PC-3 (cell line): ENCODE measurements around the gene FGGY. TPM values are rescaled to one million over a fixed set of nuclear protein-coding genes. Genes with fewer than 3 reads are reported as not detected.

Source experiments
- ATAC-seq: fragments of 200-7000 bp; cut with Tn5 transposase; 2 replicates; pipeline ENCODE4 v1.9.1; 2020; ENCODE audit warnings: mild to moderate bottlenecking, moderate library complexity
- BruUV-seq: library from RNA; stranded (reverse); fragments of 400-500 nt; replicated peaks from 2 replicates; lab custom pipeline; 2021; lab: Mats Ljungman, UMichigan
- CTCF ChIA-PET: fragments of 300-600 bp; sonication (Branson Sonifier 250); formaldehyde crosslinking; loops from one replicate; lab custom pipeline; 2022; ENCODE audit warnings: antibody characterized with exemption; lab: Charles Lee
- POLR2A ChIA-PET: fragments of 300-600 bp; sonication (Branson Sonifier 250); formaldehyde crosslinking; loops from one replicate; lab custom pipeline; 2022; ENCODE audit warnings: antibody characterized with exemption; ENCODE audit not compliant: unreplicated experiment; lab: Charles Lee
- DNase-seq: peaks from one replicate; pipeline ENCODE4 v3.0.0-alpha.2; 2015
- H2AFZ ChIP-seq: fragments of 300-600 bp; sonication (generic); 2 replicates; pipeline ENCODE4 v1.6.0; 2016; ENCODE audit warnings: antibody characterized with exemption, low read length
- H3F3A ChIP-seq: fragments of 300-600 bp; sonication (generic); one replicate; pipeline ENCODE4 v1.6.0; 2017; ENCODE audit warnings: antibody characterized with exemption, low read length, control low read depth, mild to moderate bottlenecking; ENCODE audit not compliant: unreplicated experiment
- H3K27ac ChIP-seq: fragments of 300-600 bp; sonication (generic); 2 replicates; pipeline ENCODE4 v1.5.1; 2016; ENCODE audit warnings: mild to moderate bottlenecking, low read length
- H3K27me3 ChIP-seq: fragments of 300-600 bp; sonication (generic); 2 replicates; pipeline ENCODE4 v1.6.1; 2016; ENCODE audit warnings: low read length, mixed read lengths
- H3K36me3 ChIP-seq: fragments of 300-600 bp; sonication (generic); 2 replicates; pipeline ENCODE4 v1.6.1; 2016; ENCODE audit warnings: low read depth, mixed run types, low read length, mixed read lengths
- H3K4me1 ChIP-seq: fragments of 300-600 bp; sonication (generic); 2 replicates; pipeline ENCODE4 v1.5.1; 2016; ENCODE audit warnings: low read length; ENCODE audit not compliant: insufficient read depth
- H3K4me2 ChIP-seq: fragments of 300-600 bp; sonication (generic); 2 replicates; pipeline ENCODE4 v1.6.0; 2016; ENCODE audit warnings: low read length
- H3K4me3 ChIP-seq: fragments of 300-600 bp; sonication (generic); 2 replicates; pipeline ENCODE4 v1.5.1; 2016; ENCODE audit warnings: mild to moderate bottlenecking, low read length, mixed read lengths
- H3K79me2 ChIP-seq: fragments of 300-600 bp; sonication (generic); 2 replicates; pipeline ENCODE4 v1.6.1; 2017; ENCODE audit warnings: low read length, mixed read lengths
- H3K9ac ChIP-seq: fragments of 300-600 bp; sonication (generic); 2 replicates; pipeline ENCODE4 v1.6.0; 2016; ENCODE audit warnings: mild to moderate bottlenecking, low read length
- H3K9me2 ChIP-seq: fragments of 300-600 bp; sonication (generic); replicated peaks from 2 replicates; pipeline ENCODE4 v1.6.1; 2016; ENCODE audit warnings: mixed run types, low read length, mixed read lengths
- H3K9me3 ChIP-seq: fragments of 300-600 bp; sonication (generic); 2 replicates; pipeline ENCODE4 v1.6.1; 2016; ENCODE audit warnings: low read length, mixed read lengths
- H4K20me1 ChIP-seq: fragments of 300-600 bp; sonication (generic); 2 replicates; pipeline ENCODE4 v1.6.1; 2016; ENCODE audit warnings: low read length, mixed read lengths
- CTCF ChIP-seq: fragments of 300-600 bp; sonication (generic); conservative IDR thresholded peaks from 2 replicates; pipeline ENCODE4 v1.5.1; 2017; ENCODE audit warnings: antibody characterized with exemption, low read depth, mild to moderate bottlenecking, low read length
- EZH2 ChIP-seq: fragments of 300-600 bp; sonication (generic); IDR thresholded peaks from one replicate; pipeline ENCODE4 v1.6.1; 2017; ENCODE audit warnings: antibody characterized with exemption, mild to moderate bottlenecking, low read length; ENCODE audit not compliant: unreplicated experiment
- EZH2phosphoT487 ChIP-seq: fragments of 300-600 bp; sonication (generic); IDR thresholded peaks from 2 replicates; pipeline ENCODE4 v1.6.1; 2018; ENCODE audit warnings: mild to moderate bottlenecking, antibody characterized with exemption, low read length, borderline replicate concordance
- intact Hi-C: fragments of 100-400 bp; cut with micrococcal nuclease; formaldehyde crosslinking; loops from 2 replicates; pipeline ENCODE4 v1.9.0; 2023
- total RNA-seq: library from RNA; depleted of rRNA; stranded (reverse); fragments of >200 nt; gene quantifications from 2 replicates; pipeline ENCODE4 v1.2.3, GENCODE V29; 2014

Gene FGGY
- total RNA-seq, 1 experiment from 2014 or later: 7.4 TPM

GRCh38 chr1:59703918-59704378 is 407.1 kb downstream of the FGGY start:
- H3K9me3 ChIP-seq: no peaks in the 10 kb centered on the region
- no peaks in the 10 kb centered on the region for H3K9me2 ChIP-seq
- H3K27ac ChIP-seq: no peak overlapping the region
- H3K79me2 ChIP-seq: no peaks in the 10 kb centered on the region
- H3K27me3 ChIP-seq: no peaks in the 10 kb centered on the region
- H3K4me1 ChIP-seq: peaks cover 13% of the 10 kb centered on the region
- no TSS peak for BruUV-seq
- H4K20me1 ChIP-seq: no peaks in the 10 kb centered on the region
- TF ChIP-seq EZH2phosphoT487 (no peak), CTCF (no peak), EZH2 (no peak)
- POLR2A ChIA-PET: no interaction called here
- no peaks in the 10 kb centered on the region for H3F3A ChIP-seq
- no peaks in the 10 kb centered on the region for H3K36me3 ChIP-seq
- H3K4me2 ChIP-seq: no peak overlapping the region
- H3K4me3 ChIP-seq: no peak overlapping the region
- intact Hi-C loops: no loop called here
- no peak overlapping the region for H3K9ac ChIP-seq
- CTCF ChIA-PET: no interaction called here
- ATAC-seq (no peak), DNase-seq (no peak)
- no peak overlapping the region for H2AFZ ChIP-seq

- CTCF ChIA-PET: no interaction called here
These were observed 407.8 kb downstream of the FGGY start for GRCh38 chr1:59704716-59705115.

More at GRCh38 chr1:59704716-59705115, 407.8 kb downstream of the FGGY start:
- TF ChIP-seq EZH2 (no peak), CTCF (no peak), EZH2phosphoT487 (no peak)
- H3K9me3 ChIP-seq: no peaks in the 10 kb centered on the region
- H3K36me3 ChIP-seq: no peaks in the 10 kb centered on the region
- H3K9me2 ChIP-seq: no peaks in the 10 kb centered on the region
- no peaks in the 10 kb centered on the region for H4K20me1 ChIP-seq
- H3K9ac ChIP-seq: no peak overlapping the region
- POLR2A ChIA-PET: no interaction called here
- no peak for DNase-seq
- H3K4me1 ChIP-seq: peaks cover 13% of the 10 kb centered on the region
- H3K4me2 ChIP-seq: no peak overlapping the region
- H3K4me3 ChIP-seq: no peak overlapping the region
- intact Hi-C loops: no loop called here
- BruUV-seq: no TSS peak
- H3K79me2 ChIP-seq: no peaks in the 10 kb centered on the region
- no peak for ATAC-seq
- H3K27me3 ChIP-seq: no peaks in the 10 kb centered on the region
- H3F3A ChIP-seq: no peaks in the 10 kb centered on the region
- H3K27ac ChIP-seq: no peak overlapping the region
- no peak overlapping the region for H2AFZ ChIP-seq
